Kidney epithelial cell (primary cell): ENCODE measurements around the gene POF1B. TPM values are rescaled to one million over a fixed set of nuclear protein-coding genes. Genes with fewer than 3 reads are reported as not detected.
"Not testable (repeated sequence)": the region's sequence is repeated elsewhere in the genome, so short reads cannot be mapped to it uniquely, and the experiment has no call there.

Source experiments
- DNase-seq: peaks from one replicate; pipeline ENCODE4 v3.0.0-alpha.2; 2010; ENCODE audit warnings: low read depth
- H3K27me3 ChIP-seq: 2 replicates; pipeline ENCODE4 v1.6.0; 2011; ENCODE audit warnings: low read length; ENCODE audit not compliant: control insufficient read depth, insufficient read depth
- H3K36me3 ChIP-seq: 2 replicates; pipeline ENCODE4 v1.5.1; 2011; ENCODE audit warnings: low read length; ENCODE audit not compliant: control insufficient read depth, insufficient read depth
- H3K4me3 ChIP-seq: 2 replicates; pipeline ENCODE4 v1.5.1; 2011; ENCODE audit warnings: low read depth, mild to moderate bottlenecking, control low read depth, low read length
- CTCF ChIP-seq: IDR thresholded peaks from 2 replicates; pipeline ENCODE4 v1.5.1; 2011; ENCODE audit warnings: mild to moderate bottlenecking, moderate library complexity, low read length, control low read depth, inconsistent platforms; ENCODE audit not compliant: insufficient read depth, poor library complexity, severe bottlenecking
- total RNA-seq: library from RNA; depleted of rRNA; stranded (reverse); fragments of >200 nt; gene quantifications from 2 replicates; pipeline ENCODE4 v1.2.3, GENCODE V29; 2015

Gene POF1B
- total RNA-seq, 1 donor from 2014 or later = not detected

DNA sequence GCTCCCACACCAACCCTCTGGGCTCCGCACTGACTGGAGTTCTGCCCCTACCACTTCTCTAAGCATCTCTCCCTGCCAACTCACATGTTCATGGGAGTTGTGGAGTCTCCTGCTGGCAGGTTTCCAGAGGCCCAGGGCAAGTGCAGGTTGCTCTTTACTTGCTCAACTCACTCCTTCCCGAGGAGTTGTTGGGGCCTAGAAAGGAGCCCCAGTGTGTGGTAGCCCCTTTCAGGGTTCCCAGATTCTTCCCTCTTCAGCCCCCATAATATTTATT lies 52.5 kb downstream of the POF1B start:
- TF ChIP-seq CTCF = no peak
- Histone ChIP-seq H3K27me3 (no peaks in the 10 kb centered on the region), H3K4me3 (no peak overlapping the region)

GRCh38 chrX:85326234-85327059 lies 53.0 kb downstream of the POF1B start:
- no peak for TF ChIP-seq CTCF
- no peak for DNase-seq
- H3K4me3 ChIP-seq = no peak overlapping the region
- no peaks in the 10 kb centered on the region for H3K27me3 ChIP-seq
- no peaks in the 10 kb centered on the region for H3K36me3 ChIP-seq

More for the DNA sequence above, 52.5 kb downstream of the POF1B start:
- no peak for DNase-seq
- H3K36me3 ChIP-seq = no peaks in the 10 kb centered on the region

DNA sequence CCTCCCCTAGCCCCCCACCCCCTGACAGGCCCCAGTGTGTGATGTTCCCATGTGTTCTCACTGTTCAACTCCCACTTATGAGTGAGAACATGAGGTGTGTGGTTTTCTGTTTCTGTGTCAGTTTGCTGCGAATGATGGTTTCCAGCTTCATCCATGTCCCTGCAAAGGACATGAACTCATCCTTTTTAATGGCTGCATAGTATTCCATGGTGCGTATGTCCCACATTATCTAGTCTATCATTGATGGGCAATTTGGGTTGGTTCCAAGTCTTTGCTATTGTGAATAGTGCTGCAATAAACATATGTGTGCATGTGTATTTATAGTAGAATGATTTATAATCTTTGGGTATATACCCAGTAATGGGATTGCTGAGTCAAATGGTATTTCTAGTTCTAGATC lies 68.1 kb downstream of the POF1B start:
- H3K36me3 ChIP-seq, H3K27me3 ChIP-seq, H3K4me3 ChIP-seq, DNase-seq: not testable (repeated sequence)

GRCh38 chrX:85309717-85310116 lies 69.7 kb downstream of the POF1B start:
- Histone ChIP-seq H3K36me3 (no peaks in the 10 kb centered on the region), H3K4me3 (no peak overlapping the region), H3K27me3 (no peaks in the 10 kb centered on the region)
- no peak for DNase-seq
- TF ChIP-seq CTCF = no peak

GRCh38 chrX:85303544-85303943 lies 75.9 kb downstream of the POF1B start:
- no peaks in the 10 kb centered on the region for H3K27me3 ChIP-seq
- DNase-seq = no peak
- H3K36me3 ChIP-seq = no peaks in the 10 kb centered on the region
- no peak for TF ChIP-seq CTCF
- no peak overlapping the region for H3K4me3 ChIP-seq

DNA sequence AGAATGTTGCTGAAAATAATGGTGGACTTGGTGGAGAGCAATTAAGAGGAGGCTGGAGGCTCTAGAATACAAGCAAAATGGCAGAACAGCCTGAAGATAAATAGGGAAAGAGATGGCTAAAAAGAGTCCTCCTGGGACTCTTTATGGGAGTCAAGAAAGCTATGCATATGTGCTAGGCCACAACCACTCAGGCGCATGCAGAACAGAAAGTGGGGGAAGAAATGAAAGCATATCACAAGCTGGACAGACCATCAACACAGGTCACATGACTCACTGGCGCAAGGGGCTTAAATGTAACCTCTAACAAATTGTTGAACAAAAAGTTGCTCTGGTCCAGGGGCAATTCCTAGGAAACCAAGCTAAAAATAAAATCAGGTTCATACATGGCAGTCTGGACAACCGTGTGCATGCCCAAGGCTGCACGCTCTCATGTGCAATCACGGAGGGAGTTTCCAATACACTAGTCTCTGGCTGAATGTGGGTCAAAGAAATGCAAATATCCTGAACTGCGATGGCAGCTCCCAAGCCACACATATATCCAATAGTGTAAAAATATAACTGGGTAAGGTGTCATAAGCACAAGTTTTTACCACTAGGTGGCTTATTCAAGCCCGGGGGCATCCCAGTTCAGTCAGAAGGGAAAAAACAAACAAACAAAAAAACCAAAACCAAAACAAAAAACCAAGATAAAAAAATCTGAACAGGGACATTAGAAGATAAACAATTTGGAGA lies 90.3 kb downstream of the POF1B start:
- DNase-seq = no peak
- Histone ChIP-seq H3K4me3 (no peak overlapping the region), H3K36me3 (no peaks in the 10 kb centered on the region), H3K27me3 (no peaks in the 10 kb centered on the region)
- TF ChIP-seq CTCF = no peak

DNA sequence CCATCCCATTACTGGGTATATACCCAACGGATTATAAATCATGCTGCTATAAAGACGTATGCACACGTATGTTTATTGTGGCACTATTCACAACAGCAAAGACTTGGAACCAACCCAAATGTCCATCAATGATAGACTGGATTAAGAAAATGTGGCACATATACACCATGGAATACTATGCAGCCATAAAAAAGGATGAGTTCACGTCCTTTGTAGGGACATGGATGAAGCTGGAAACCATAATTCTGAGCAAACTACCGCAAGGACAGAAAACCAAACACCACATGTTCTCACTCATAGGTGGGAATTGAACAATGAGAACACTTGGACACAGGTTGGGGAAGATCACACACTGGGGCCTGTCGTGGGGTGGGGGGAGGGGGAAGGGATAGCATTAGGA lies 94.2 kb downstream of the POF1B start:
- H3K4me3 ChIP-seq, H3K36me3 ChIP-seq, H3K27me3 ChIP-seq, DNase-seq: not testable (repeated sequence)
